K562 (cell line): ENCODE measurements around the gene ZNF48. TPM values are rescaled to one million over a fixed set of nuclear protein-coding genes. Genes with fewer than 3 reads are reported as not detected.

ENCODE experiments used
- ATAC-seq: fragments of 200-7000 bp; cut with Tn5 transposase; 3 replicates; pipeline ENCODE4 v1.9.1; 2020; ENCODE audit warnings: moderate library complexity
- BruUV-seq: library from RNA; stranded (reverse); fragments of 400-500 nt; replicated peaks from 2 replicates; lab custom pipeline; 2021; lab: Mats Ljungman, UMichigan
- CTCF ChIA-PET: fragments of 300-600 bp; formaldehyde crosslinking; extraction: SDS; loops from one replicate; lab custom pipeline; 2021; ENCODE audit warnings: low intra/inter-chr PET ratio; lab: Yijun Ruan, JAX
- POLR2A ChIA-PET: fragments of 300-600, 350-650 bp; sonication (Branson Sonifier 250); formaldehyde crosslinking; extraction: SDS; loops from one replicate; lab custom pipeline; 2021; ENCODE audit warnings: antibody characterized with exemption, inconsistent platforms; lab: Yijun Ruan, JAX
- DNase-seq, 4 experiments: peaks; one replicate each; pipeline versions ENCODE4 v3.0.0 to v3.0.0-alpha.2; 2011 to 2018; ENCODE audit warnings: low spot score in 3 of 4, mixed read lengths in 3 of 4; ENCODE audit errors: extremely low read depth in 1 of 4
- FAIRE-seq: peaks from 2 replicates; lab custom pipeline; 2011; peaks lifted over from hg19 to GRCh38; lab: Jason Lieb, UNC
- H2AFZ ChIP-seq: 2 replicates; pipeline ENCODE4 v1.6.0; 2011; ENCODE audit warnings: low read depth, low read length, control low read depth, inconsistent platforms
- H3K27ac ChIP-seq: fragments of 200-600 bp; 3 replicates; pipeline ENCODE4 v1.8.0; 2011; ENCODE audit warnings: low read depth, mild to moderate bottlenecking, control low read depth, inconsistent platforms, low read length, moderate library complexity, mixed read lengths; ENCODE audit errors: extremely low read depth
- H3K27me3 ChIP-seq, 2 experiments: fragments of 300-600 bp in 1 of 2; 2 replicates in 1 of 2; 3 replicates in 1 of 2; pipeline versions ENCODE4 v1.6.0 to v1.8.0; 2011; ENCODE audit warnings: inconsistent platforms in 2 of 2, low read length in 2 of 2, mild to moderate bottlenecking in 1 of 2, mixed read lengths in 1 of 2, moderate library complexity in 1 of 2; ENCODE audit not compliant: control insufficient read depth in 2 of 2, insufficient read depth in 2 of 2
- H3K36me3 ChIP-seq: fragments of 300-600 bp; 3 replicates; pipeline ENCODE4 v1.8.0; 2011; ENCODE audit warnings: mild to moderate bottlenecking, low read length, inconsistent platforms; ENCODE audit not compliant: control insufficient read depth, insufficient read depth
- H3K4me1 ChIP-seq, 2 experiments: fragments of 200-600 bp in 1 of 2; replicated peaks in 1 of 2; 2 replicates in 1 of 2; 3 replicates in 1 of 2; pipeline versions ENCODE4 v1.5.1 to v1.8.0; 2011; ENCODE audit warnings: inconsistent platforms in 2 of 2, low read length in 2 of 2, mild to moderate bottlenecking in 1 of 2, mixed read lengths in 1 of 2, moderate library complexity in 1 of 2; ENCODE audit not compliant: control insufficient read depth in 2 of 2, insufficient read depth in 2 of 2
- H3K4me2 ChIP-seq: 2 replicates; pipeline ENCODE4 v1.6.1; 2011; ENCODE audit warnings: low read length, control low read depth, inconsistent platforms, mixed read lengths; ENCODE audit not compliant: insufficient read depth
- H3K4me3 ChIP-seq: fragments of 200-600 bp; sonication (generic), shearing (Covaris generic); 2 replicates; pipeline ENCODE4 v1.5.1; 2016; ENCODE audit warnings: control low read depth, inconsistent platforms
- H3K79me2 ChIP-seq: fragments of 200-600 bp; 3 replicates; pipeline ENCODE4 v1.8.0; 2011; ENCODE audit warnings: low read length, inconsistent platforms; ENCODE audit not compliant: control insufficient read depth, insufficient read depth
- H3K9ac ChIP-seq, 2 experiments: 2 replicates each; pipeline versions ENCODE4 v1.6.0 to v1.6.1; 2011; ENCODE audit warnings: low read depth in 2 of 2, low read length in 2 of 2, control low read depth in 1 of 2, inconsistent platforms in 1 of 2, mild to moderate bottlenecking in 1 of 2, mixed read lengths in 1 of 2; ENCODE audit not compliant: insufficient read depth in 1 of 2
- H3K9me1 ChIP-seq: one replicate; pipeline ENCODE4 v1.6.0; 2011; ENCODE audit warnings: inconsistent platforms, mild to moderate bottlenecking, low read length, moderate library complexity; ENCODE audit not compliant: control insufficient read depth, insufficient read depth
- H3K9me3 ChIP-seq: replicated peaks from 2 replicates; pipeline ENCODE4 v1.5.1; 2011; ENCODE audit warnings: low read depth, low read length, inconsistent platforms; ENCODE audit not compliant: control insufficient read depth, insufficient read depth
- H4K20me1 ChIP-seq: replicated peaks from 2 replicates; pipeline ENCODE4 v1.6.1; 2011; ENCODE audit warnings: low read length, inconsistent platforms, mixed read lengths; ENCODE audit not compliant: control insufficient read depth, insufficient read depth
- EZH2 ChIP-seq: IDR thresholded peaks from 2 replicates; pipeline ENCODE4 v1.6.1; 2012; ENCODE audit warnings: low read depth, mild to moderate bottlenecking, inconsistent platforms, low read length, borderline replicate concordance
- IRF9 ChIP-seq: fragments of 450-650 bp; IDR thresholded peaks from 2 replicates; pipeline ENCODE4 v1.6.1; 2016; ENCODE audit warnings: missing biosample characterization, missing genetic modification characterization
- MAX ChIP-seq: sonication (generic); formaldehyde crosslinking; IDR thresholded peaks from 2 replicates; pipeline ENCODE4 v1.9.0; 2022; ENCODE audit warnings: mild to moderate bottlenecking, missing genetic modification reagents
- POLR3G ChIP-seq: IDR thresholded peaks from 2 replicates; pipeline ENCODE4 v1.6.1; 2011; ENCODE audit not compliant: insufficient read length, insufficient replicate concordance; ENCODE audit errors: extremely low read depth
- RBM17 ChIP-seq: fragments of 200-400 bp; formaldehyde crosslinking; IDR thresholded peaks from 2 replicates; pipeline ENCODE4 v1.6.1; 2017; ENCODE audit warnings: low read depth, mild to moderate bottlenecking, low read length, borderline replicate concordance
- RREB1 ChIP-seq: fragments of 250-450 bp; sonication (Bioruptor Pico); IDR thresholded peaks from 2 replicates; pipeline ENCODE4 v1.4.0; 2020
- TBP ChIP-seq: optimal IDR thresholded peaks from 2 replicates; pipeline ENCODE3; 2011; ENCODE audit warnings: low read depth, low read length, improper control_type of control experiment
- THAP7 ChIP-seq: fragments of 250-450 bp; sonication (Bioruptor Pico); IDR thresholded peaks from 2 replicates; pipeline ENCODE4 v1.5.0; 2021
- TRIM24 ChIP-seq, 2 experiments: fragments of 450-650 bp; IDR thresholded peaks; 2 replicates each; pipeline ENCODE4 v1.6.1; 2016
- ZFX ChIP-seq: sonication (generic); formaldehyde crosslinking; IDR thresholded peaks from 2 replicates; pipeline ENCODE4 v1.8.0; 2022; ENCODE audit warnings: mild to moderate bottlenecking, missing genetic modification reagents, moderate library complexity
- ZNF133 ChIP-seq: fragments of 250-450 bp; sonication (Bioruptor Pico); IDR thresholded peaks from 2 replicates; pipeline ENCODE4 v1.4.0; 2020; ENCODE audit warnings: mild to moderate bottlenecking
- ZNF253 ChIP-seq: fragments of 250-450 bp; sonication (Bioruptor Pico); conservative IDR thresholded peaks from 2 replicates; pipeline ENCODE4 v1.6.1; 2021; ENCODE audit warnings: mild to moderate bottlenecking
- ZNF311 ChIP-seq: fragments of 250-450 bp; sonication (Bioruptor Pico); IDR thresholded peaks from 2 replicates; pipeline ENCODE4 v1.4.0; 2020; ENCODE audit warnings: mild to moderate bottlenecking, moderate library complexity
- ZNF699 ChIP-seq: fragments of 250-450 bp; sonication (Bioruptor Pico); IDR thresholded peaks from 2 replicates; pipeline ENCODE4 v1.8.0; 2021; ENCODE audit warnings: mild to moderate bottlenecking, moderate library complexity; ENCODE audit not compliant: insufficient replicate concordance
- WGBS: fragments of 100-300 bp; shearing (Covaris generic); methylation state at CpG from one replicate; pipeline ENCODE4 v1.1.6; 2016; ENCODE audit warnings: low coverage, mixed read lengths; ENCODE audit not compliant: insufficient coverage; ENCODE audit errors: missing lambda C conversion rate; 5-methylcytosine and 5-hydroxymethylcytosine counted together
- in situ Hi-C: fragments of 300-500 bp; cut with MboI; formaldehyde crosslinking; loops from 4 replicates; pipeline ENCODE4 v1.15.0; 2018; ENCODE audit warnings: inconsistent platforms, mixed read lengths
- intact Hi-C: fragments of 100-400 bp; cut with micrococcal nuclease; formaldehyde crosslinking; loops from 2 replicates; pipeline ENCODE4 v1.14.2; 2022
- polyA plus RNA-seq, 8 experiments: library from polyadenylated mRNA; depleted of rRNA in 4 of 8; stranded (reverse) in 5 of 8; unstranded in 3 of 8; fragments of >200 nt; fragmentation: Nextera tagmentation in 2 of 8; fragmentation: Illumina TruSeq in 1 of 8; extraction: Ambion mirVana in 2 of 8; extraction: Trizol in 1 of 8; gene quantifications; 2 replicates each; pipeline versions ENCODE4 v1.2.1 to v1.2.3, GENCODE V29; 2011 to 2014; ENCODE audit warnings: inconsistent platforms in 1 of 8, missing spikeins in 1 of 8
- total RNA-seq, 7 experiments: library from RNA; depleted of rRNA in 6 of 7; stranded (reverse); fragments of >200 nt in 6 of 7; fragmentation: Illumina TruSeq in 2 of 7; extraction: Trizol in 2 of 7; gene quantifications; 2 replicates each; pipeline versions ENCODE4 v1.2.1 to v1.2.3, GENCODE V29; 2011 to 2021; ENCODE audit warnings: low replicate concordance in 1 of 7

The ZNF48 gene
- total and polyA plus RNA-seq, 9 of the 15 experiments (the other 6 are each of a cell fraction or from before 2014, with no cell fraction given), result 0.38 to 11.6 (median 4.7) TPM

- POLR2A ChIA-PET, result interaction anchor here (0.6 to 1.6 kb wide), 9 partner anchors 7 to 514 kb away, joined by 3 to 5 read pairs (median 4); partner anchors contain the start of gene CTF1
- Histone ChIP-seq H3K9ac (peak within 1 kb of the TSS; percentile 75 to 87), H3K9me1 (no peaks in the 10 kb centered on the region), H3K36me3 (peaks cover 7% of the 10 kb centered on the region; the same call in 1 of the 3 replicates), H3K27ac (peak within 1 kb of the TSS; percentile 91), H2AFZ (peak within 1 kb of the TSS; percentile 72), H3K4me2 (peak within 1 kb of the TSS; percentile 60), H3K27me3 (no peaks in the 10 kb centered on the region), H3K4me1 (peaks cover 34 to 50% of the 10 kb centered on the region in 2 experiments), H3K9me3 (no peaks in the 10 kb centered on the region), H3K79me2 (peaks cover 16% of the 10 kb centered on the region), H3K4me3 (no peak within 1 kb of the TSS), H4K20me1 (no peaks in the 10 kb centered on the region)
- no TSS peak for BruUV-seq
- intact Hi-C loops, result no loop called here
- ATAC-seq (no peak), DNase-seq (peak in 1 of 4 experiments; percentile 7), FAIRE-seq (no peak)
- WGBS, result 67% methylated on average over 9 of the region's 12 CpGs
- CTCF ChIA-PET, result no interaction called here
- in situ Hi-C loops, result no loop called here
- TF ChIP-seq TBP, result no peak
- no peak for TF ChIP-seq POLR3G
- TF ChIP-seq RREB1 (CRISPR knock-in tag), result no peak
- no peak for TF ChIP-seq ZNF311
- TF ChIP-seq TRIM24 (IDR thresholded peaks at IDR 0.05), result no peak
- 0 out of 2 replicates have a peak, but pooled peaks have one; percentile 12 for TF ChIP-seq MAX
- TF ChIP-seq ZNF699, result no peak
- no peak for TF ChIP-seq ZNF133 (CRISPR knock-in tag)
- TF ChIP-seq THAP7 (CRISPR knock-in tag), result no peak
- TF ChIP-seq ZFX (CRISPR knock-in tag), result peak; percentile 35; the same call in 1 of the 2 replicates
- no peak for TF ChIP-seq RBM17
- no peak for TF ChIP-seq IRF9 (tag)
- TF ChIP-seq EZH2, result no peak
- no peak for TF ChIP-seq ZNF253 (CRISPR knock-in tag)
These were observed 12.9 kb upstream of the ZNF48 start, which contains the start of gene SEPTIN1 for GRCh38 chr16:30382111-30382881. Gene SEPTIN1 (minus strand): TSS chr16:30382561. CDS start chr16:30382542, 19 bp downstream.
